HG03442 (cell line): ENCODE data around the gene MNX1.
A peak's percentile ranks its signal among the peaks of the same experiment; 100 is the strongest.

Source experiments
- ATAC-seq: cut with Tn5 transposase; IDR thresholded peaks from one replicate; pipeline ENCODE4 v1.9.1; 2021; ENCODE audit warnings: mild to moderate bottlenecking, moderate library complexity; ENCODE audit not compliant: unreplicated experiment

MNX1 gene

DNA sequence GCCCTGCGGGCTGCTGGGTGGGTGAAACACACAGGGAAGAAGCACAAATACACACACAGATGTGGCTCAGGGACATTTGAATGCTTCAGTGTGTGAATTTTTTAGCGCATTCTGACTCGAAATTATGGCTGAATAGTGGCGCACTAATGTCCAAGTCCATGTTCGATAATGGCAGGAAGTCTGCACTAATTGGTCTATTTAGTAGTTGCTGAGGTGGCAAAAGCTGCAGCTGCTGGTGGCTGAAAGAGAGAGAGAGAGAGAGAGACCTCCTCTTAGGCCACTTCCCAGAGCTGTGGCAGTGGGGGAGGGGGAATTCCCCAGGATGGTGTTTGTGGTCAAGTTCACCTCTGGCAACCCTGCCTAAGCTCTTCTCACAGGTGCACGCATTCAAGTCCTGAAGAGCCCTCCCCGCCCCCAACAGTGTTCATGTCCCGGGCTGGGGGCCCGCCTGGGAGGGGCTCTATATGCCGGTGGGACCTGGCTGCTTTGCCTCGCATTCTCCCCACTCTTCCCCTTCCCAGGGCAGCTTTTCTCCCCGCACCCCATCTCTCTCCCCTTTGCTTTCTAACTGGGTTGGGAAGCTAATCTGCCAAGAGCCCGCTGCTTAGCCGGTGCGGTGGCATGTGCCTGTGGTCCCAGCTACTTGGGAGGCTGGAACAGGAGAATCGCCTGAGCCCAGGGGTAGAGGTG, 6.0 kb upstream of the MNX1 start:
- ATAC-seq: peak; percentile 76

GRCh38 chr7:157016024-157016351, 5.5 kb upstream of the MNX1 start:
- ATAC-seq: no peak

GRCh38 chr7:157014635-157015555, 4.4 kb upstream of the MNX1 start:
- ATAC-seq: no peak

- no peak for ATAC-seq
Measured at GRCh38 chr7:157013602-157014549, 3.4 kb upstream of the MNX1 start.

DNA sequence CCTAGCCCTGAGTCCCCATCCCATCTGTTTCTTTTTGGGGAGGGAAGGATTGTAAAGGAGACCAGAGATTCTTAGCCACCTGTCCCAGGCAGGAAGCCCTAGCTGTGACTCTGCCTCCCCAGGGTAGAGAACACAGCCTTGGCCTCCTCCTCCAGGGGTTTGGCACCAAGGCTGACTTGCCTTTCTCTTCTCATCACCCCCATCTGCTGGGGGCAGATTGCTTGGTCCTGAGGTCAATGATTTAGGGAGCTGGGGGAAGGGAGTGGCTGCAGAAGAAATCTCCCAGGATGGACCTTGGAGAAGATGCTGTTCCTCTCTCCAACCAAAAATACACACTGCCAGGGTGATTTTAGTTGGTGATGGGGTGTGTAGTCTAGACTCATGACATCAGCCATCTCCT, 2.6 kb upstream of the MNX1 start:
- no peak for ATAC-seq

DNA sequence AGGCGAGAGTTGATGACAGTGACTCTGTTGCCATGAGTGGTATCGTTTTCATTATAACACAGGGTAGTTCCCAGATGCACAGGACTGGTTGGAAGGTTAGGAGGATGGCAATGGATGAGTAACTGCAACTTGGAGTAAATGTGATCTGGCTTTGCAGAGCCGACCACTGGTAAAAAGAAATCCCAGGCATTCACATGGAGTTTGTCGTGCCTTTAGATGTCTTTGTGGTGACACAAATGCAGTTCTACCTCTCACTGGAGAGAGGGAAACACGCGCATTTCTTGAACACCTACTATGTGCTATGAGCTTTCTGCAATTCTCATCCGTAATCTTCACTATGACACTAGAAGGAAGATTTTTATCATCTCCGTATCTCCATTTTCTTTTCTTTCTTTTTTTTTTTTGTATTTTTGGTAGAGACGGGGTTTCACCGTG, 1.7 kb upstream of the MNX1 start:
- ATAC-seq: no peak

GRCh38 chr7:157011333-157012112, 1.1 kb upstream of the MNX1 start:
- peak; percentile 2 for ATAC-seq

DNA sequence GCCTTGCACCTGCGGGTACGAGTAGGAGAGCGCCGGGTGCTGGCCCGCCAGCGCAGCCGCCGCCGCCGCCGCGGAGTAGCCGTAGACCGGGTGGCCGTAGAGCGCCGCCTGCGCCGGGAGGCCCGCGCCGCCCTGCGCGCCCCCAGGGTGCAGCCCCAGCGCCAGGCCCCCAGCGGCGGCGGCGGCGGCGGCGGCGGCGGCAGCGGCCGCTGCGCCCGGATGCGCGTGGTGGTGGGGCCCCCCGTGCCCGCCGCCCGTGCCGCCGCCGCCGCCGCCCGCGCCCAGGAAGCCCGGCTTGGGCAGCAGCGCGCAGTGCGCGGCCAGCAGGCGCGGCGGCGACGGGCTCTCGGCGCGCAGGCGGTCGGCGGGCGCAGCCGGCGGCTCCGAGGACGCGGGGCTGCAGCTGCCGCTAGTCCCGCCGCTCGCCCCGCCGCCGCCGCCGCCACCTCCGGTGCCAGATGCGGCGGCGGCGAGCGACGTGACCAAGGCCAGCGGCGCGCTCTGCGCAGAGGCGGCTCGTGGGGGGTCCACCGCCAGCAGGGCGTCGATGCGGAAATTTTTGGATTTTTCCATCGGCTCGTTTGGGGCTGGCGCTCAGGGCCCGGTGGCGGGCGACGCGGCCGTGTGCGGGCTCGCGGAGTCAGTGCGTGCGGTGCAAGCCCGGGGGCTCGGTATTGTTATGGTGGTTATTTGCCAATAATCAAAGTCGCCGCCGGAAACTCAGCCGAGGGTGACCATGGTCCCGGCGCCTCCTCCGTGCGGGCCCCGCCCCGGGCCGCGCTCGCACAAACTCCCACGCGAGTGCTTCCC, 480 bp downstream of the MNX1 start:
- ATAC-seq: peak; percentile 28

- no peak for ATAC-seq
Measured at GRCh38 chr7:157009170-157009777, 1.2 kb downstream of the MNX1 start.

- no peak for ATAC-seq
Measured at GRCh38 chr7:157008206-157009169, 2.0 kb downstream of the MNX1 start.

GRCh38 chr7:157007470-157008066, 2.9 kb downstream of the MNX1 start:
- ATAC-seq: no peak

DNA sequence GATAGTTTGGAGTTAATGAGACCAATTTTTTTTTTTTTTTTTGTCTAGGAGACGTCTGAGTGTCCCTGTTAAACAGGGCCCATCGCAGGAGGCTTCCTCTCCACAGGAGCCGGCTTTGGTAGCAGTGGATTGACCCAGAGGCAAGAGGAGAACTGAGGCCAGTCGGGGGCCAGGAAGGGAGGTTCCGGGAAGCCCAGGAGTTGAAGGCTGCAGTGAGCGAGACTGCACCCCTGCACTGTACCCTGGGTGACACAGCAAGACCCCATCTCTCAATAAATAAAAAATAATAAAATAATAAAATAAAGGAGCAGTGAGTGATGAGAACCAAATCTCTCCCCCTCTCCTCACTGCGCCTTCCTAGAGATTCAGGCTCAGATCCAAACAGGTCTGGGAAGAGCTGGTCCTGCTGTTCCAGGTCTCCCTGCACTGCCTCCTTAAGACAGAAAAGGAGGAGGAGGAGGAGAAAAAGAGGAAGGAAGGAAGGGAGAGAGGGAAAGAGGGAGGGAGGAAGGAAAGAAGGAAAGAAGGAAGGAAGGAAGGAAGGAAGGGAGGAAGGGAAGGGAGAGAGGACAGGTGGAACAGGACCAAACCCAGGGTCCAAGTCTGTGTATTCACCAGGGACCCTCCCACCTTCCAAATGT, 3.5 kb downstream of the MNX1 start:
- ATAC-seq: no peak

DNA sequence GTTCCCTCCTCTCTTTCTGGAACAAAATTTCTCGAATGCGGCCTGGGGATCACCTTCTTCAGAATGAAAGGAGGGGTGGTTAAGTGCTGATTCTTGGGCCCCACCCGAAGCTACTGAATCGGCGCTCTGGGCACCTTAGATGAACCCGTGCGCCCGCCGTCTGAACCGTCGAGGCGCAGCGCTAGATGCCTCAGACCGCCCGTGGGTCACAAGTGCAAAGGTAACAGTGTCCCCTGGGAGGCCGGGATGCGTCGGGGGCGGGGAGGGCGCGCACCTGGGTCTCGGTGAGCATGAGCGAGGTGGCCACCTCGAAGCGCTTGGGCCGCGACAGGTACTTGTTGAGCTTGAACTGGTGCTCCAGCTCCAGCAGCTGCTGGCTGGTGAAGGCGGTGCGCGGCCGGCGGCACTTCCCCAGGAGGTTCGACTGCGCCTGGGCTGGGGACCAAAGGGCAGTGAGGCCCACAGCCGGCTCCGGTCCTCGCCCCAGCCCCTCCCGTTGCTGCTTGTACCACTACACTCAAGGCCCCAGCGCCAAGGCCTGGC, 4.2 kb downstream of the MNX1 start:
- ATAC-seq: no peak

- ATAC-seq: no peak
Measured at GRCh38 chr7:157005456-157006204, 4.8 kb downstream of the MNX1 start.

DNA sequence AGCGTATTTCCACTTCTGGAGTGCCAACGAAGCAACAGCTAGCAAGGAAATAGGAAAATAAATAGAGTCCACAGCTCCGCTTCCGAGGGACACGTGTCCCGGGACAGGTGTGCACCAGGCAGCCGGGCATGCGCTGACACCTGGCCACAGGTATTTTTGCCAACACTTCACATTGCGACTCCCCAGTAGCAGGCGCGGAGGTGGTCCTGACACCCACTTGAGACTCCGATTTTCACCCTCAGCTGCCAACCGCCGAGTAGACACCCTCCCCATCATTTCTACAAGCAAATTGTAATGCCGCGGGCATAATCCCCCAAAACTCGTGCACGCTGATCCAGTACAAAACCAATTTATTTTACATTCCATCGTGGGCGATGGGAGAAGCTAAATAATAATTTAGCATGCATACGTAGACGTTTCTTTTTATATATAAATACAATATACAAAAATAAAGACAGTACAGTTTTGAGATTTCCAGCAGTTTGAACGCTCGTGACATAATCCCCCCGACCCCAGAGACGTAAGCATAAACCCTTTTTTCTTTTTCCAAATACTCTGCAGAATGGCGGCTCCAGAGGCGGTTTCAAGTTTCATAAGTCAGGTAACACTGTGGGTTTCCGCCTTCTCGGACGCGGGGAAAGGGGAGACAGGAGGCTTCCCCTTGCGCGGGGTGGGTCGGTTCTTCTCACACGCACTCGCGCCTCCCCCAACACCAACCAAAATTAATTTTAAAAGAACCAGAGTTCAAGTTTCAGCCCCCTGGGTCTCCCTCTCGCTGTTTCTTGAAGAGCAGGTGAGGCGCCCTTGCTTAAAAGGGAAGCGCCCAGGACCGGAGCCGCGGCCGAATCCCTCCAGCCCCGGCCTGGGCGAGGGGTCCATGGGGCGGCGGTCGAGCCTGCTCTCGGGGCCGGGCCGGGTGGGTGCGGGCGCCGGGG, 5.7 kb downstream of the MNX1 start:
- no peak for ATAC-seq
